GM19238 (cell line): Measurements from ENCODE around the gene CLIC3.

ENCODE experiments used
- DNase-seq: peaks from one replicate; pipeline ENCODE4 v3.0.0; 2011; ENCODE audit warnings: low spot score; ENCODE audit not compliant: insufficient read length

The CLIC3 gene

GRCh38 chr9:136965771-136966484 is 30.4 kb downstream of the CLIC3 start:
- no peak for DNase-seq

GRCh38 chr9:136964833-136965422 is 31.4 kb downstream of the CLIC3 start:
- no peak for DNase-seq

- DNase-seq, result no peak
These were observed 32.1 kb downstream of the CLIC3 start for GRCh38 chr9:136964171-136964689.

GRCh38 chr9:136963751-136964150 is 32.6 kb downstream of the CLIC3 start:
- no peak for DNase-seq

- no peak for DNase-seq
These were observed 33.0 kb downstream of the CLIC3 start for GRCh38 chr9:136963341-136963740.

GRCh38 chr9:136962701-136963248 is 33.6 kb downstream of the CLIC3 start:
- no peak for DNase-seq

- DNase-seq, result no peak
These were observed 34.2 kb downstream of the CLIC3 start for GRCh38 chr9:136962163-136962562.

- DNase-seq, result no peak
These were observed 34.9 kb downstream of the CLIC3 start for GRCh38 chr9:136961279-136962065.

- no peak for DNase-seq
These were observed 35.5 kb downstream of the CLIC3 start for GRCh38 chr9:136960938-136961275.

- no peak for DNase-seq
These were observed 36.0 kb downstream of the CLIC3 start for GRCh38 chr9:136960212-136960937.

GRCh38 chr9:136958898-136959850 is 37.2 kb downstream of the CLIC3 start:
- DNase-seq, result no peak

GRCh38 chr9:136958473-136958872 is 37.9 kb downstream of the CLIC3 start:
- no peak for DNase-seq

GRCh38 chr9:136957901-136958300 is 38.5 kb downstream of the CLIC3 start:
- DNase-seq, result no peak

GRCh38 chr9:136957461-136957860 is 38.9 kb downstream of the CLIC3 start:
- DNase-seq, result no peak

GRCh38 chr9:136956604-136957003 is 39.8 kb downstream of the CLIC3 start:
- DNase-seq, result no peak

GRCh38 chr9:136955943-136956335 is 40.4 kb downstream of the CLIC3 start:
- no peak for DNase-seq

- DNase-seq, result no peak
These were observed 41.0 kb downstream of the CLIC3 start for GRCh38 chr9:136955202-136955942.

- DNase-seq, result no peak
These were observed 41.9 kb downstream of the CLIC3 start for GRCh38 chr9:136954270-136955083.
